K562 (cell line): Measurements from ENCODE around the gene TLE6. TPM values are rescaled to one million over a fixed set of nuclear protein-coding genes. Genes with fewer than 3 reads are reported as not detected.

Experiments used
- CBFB ChIP-seq: sonication (generic); formaldehyde crosslinking; IDR thresholded peaks from 2 replicates; pipeline ENCODE4 v1.4.0; 2020; ENCODE audit warnings: mild to moderate bottlenecking, missing genetic modification reagents
- CCAR2 ChIP-seq: fragments of 200-400 bp; formaldehyde crosslinking; IDR thresholded peaks from 2 replicates; pipeline ENCODE4 v1.6.1; 2017; ENCODE audit warnings: mild to moderate bottlenecking, low read depth, low read length
- ETV6 ChIP-seq, 3 experiments: fragments of 150-350 bp in 1 of 3; sonication (generic) in 1 of 3; formaldehyde crosslinking in 1 of 3; IDR thresholded peaks; 2 replicates each; pipeline versions ENCODE4 v1.6.1 to v1.8.0; 2014 to 2022; ENCODE audit warnings: borderline replicate concordance in 2 of 3, low read depth in 2 of 3, antibody characterized with exemption in 1 of 3, low read length in 1 of 3, mild to moderate bottlenecking in 1 of 3, missing genetic modification reagents in 1 of 3
- GATAD2A ChIP-seq: fragments of 450-650 bp; IDR thresholded peaks from 2 replicates; pipeline ENCODE4 v1.6.1; 2017
- HMGN3 ChIP-seq: IDR thresholded peaks from 2 replicates; pipeline ENCODE4 v1.6.1; 2011; ENCODE audit warnings: borderline replicate concordance, low read depth, mild to moderate bottlenecking, mixed read lengths, low read length; ENCODE audit not compliant: insufficient read length; ENCODE audit errors: extremely low read depth
- HNRNPLL ChIP-seq: fragments of 200-400 bp; formaldehyde crosslinking; IDR thresholded peaks from 2 replicates; pipeline ENCODE4 v1.6.1; 2017; ENCODE audit warnings: low read length, low read depth, mild to moderate bottlenecking; ENCODE audit not compliant: poor library complexity, severe bottlenecking
- MBD2 ChIP-seq: sonication (generic); IDR thresholded peaks from 2 replicates; pipeline ENCODE4 v1.6.1; 2016; ENCODE audit warnings: low read depth, borderline replicate concordance
- MCM7 ChIP-seq, 2 experiments: fragments of 450-650 bp; IDR thresholded peaks; 2 replicates each; pipeline ENCODE4 v1.6.1; 2016 to 2018
- MEIS2 ChIP-seq: fragments of 450-650 bp; IDR thresholded peaks from 2 replicates; pipeline ENCODE4 v1.6.1; 2014; ENCODE audit warnings: mild to moderate bottlenecking; ENCODE audit not compliant: partially characterized antibody
- MTA2 ChIP-seq: fragments of 450-650 bp; IDR thresholded peaks from 2 replicates; pipeline ENCODE4 v1.6.1; 2016; ENCODE audit warnings: low read depth
- SAP30 ChIP-seq: fragments of 200-600 bp; sonication (generic); IDR thresholded peaks from 2 replicates; pipeline ENCODE4 v1.6.1; 2012; ENCODE audit warnings: borderline replicate concordance, low read depth, mild to moderate bottlenecking, moderate library complexity, low read length, control low read depth, inconsistent platforms; ENCODE audit not compliant: insufficient read depth, poor library complexity, severe bottlenecking
- SPI1 ChIP-seq: IDR thresholded peaks from 2 replicates; pipeline ENCODE4 v1.6.1; 2011; ENCODE audit warnings: low read depth, low read length, control low read depth, borderline replicate concordance
- SRSF7 ChIP-seq: fragments of 200-400 bp; formaldehyde crosslinking; optimal IDR thresholded peaks from 2 replicates; pipeline ENCODE3; 2017; ENCODE audit warnings: mild to moderate bottlenecking, low read depth, low read length
- TEAD1 ChIP-seq, 2 experiments: fragments of 450-650 bp in 1 of 2; sonication (generic) in 1 of 2; formaldehyde crosslinking; IDR thresholded peaks; 2 replicates each; pipeline versions ENCODE4 v1.4.0 to v1.8.0; 2020 to 2022; ENCODE audit warnings: mild to moderate bottlenecking in 2 of 2, missing genetic modification reagents in 1 of 2
- U2AF1 ChIP-seq: fragments of 200-400 bp; formaldehyde crosslinking; optimal IDR thresholded peaks from 2 replicates; pipeline ENCODE3; 2017; ENCODE audit warnings: mild to moderate bottlenecking, low read depth, low read length, moderate library complexity
- ZBTB33 ChIP-seq: sonication (generic); formaldehyde crosslinking; IDR thresholded peaks from 2 replicates; pipeline ENCODE4 v1.8.1; 2023; ENCODE audit warnings: mild to moderate bottlenecking, missing genetic modification reagents
- ZBTB8A ChIP-seq: fragments of 450-650 bp; IDR thresholded peaks from 2 replicates; pipeline ENCODE4 v1.6.1; 2018; ENCODE audit warnings: mild to moderate bottlenecking, moderate library complexity; ENCODE audit not compliant: partially characterized antibody
- ZNF133 ChIP-seq: fragments of 250-450 bp; sonication (Bioruptor Pico); IDR thresholded peaks from 2 replicates; pipeline ENCODE4 v1.4.0; 2020; ENCODE audit warnings: mild to moderate bottlenecking
- ZNF507 ChIP-seq: conservative IDR thresholded peaks from 2 replicates; pipeline ENCODE4 v1.6.1; 2017; ENCODE audit warnings: missing genetic modification characterization, missing compliant biosample characterization
- polyA plus RNA-seq, 8 experiments: library from polyadenylated mRNA; depleted of rRNA in 4 of 8; stranded (reverse) in 5 of 8; unstranded in 3 of 8; fragments of >200 nt; fragmentation: Nextera tagmentation in 2 of 8; fragmentation: Illumina TruSeq in 1 of 8; extraction: Ambion mirVana in 2 of 8; extraction: Trizol in 1 of 8; gene quantifications; 2 replicates each; pipeline versions ENCODE4 v1.2.1 to v1.2.3, GENCODE V29; 2011 to 2014; ENCODE audit warnings: inconsistent platforms in 1 of 8, missing spikeins in 1 of 8
- total RNA-seq, 7 experiments: library from RNA; depleted of rRNA in 6 of 7; stranded (reverse); fragments of >200 nt in 6 of 7; fragmentation: Illumina TruSeq in 2 of 7; extraction: Trizol in 2 of 7; gene quantifications; 2 replicates each; pipeline versions ENCODE4 v1.2.1 to v1.2.3, GENCODE V29; 2011 to 2021; ENCODE audit warnings: low replicate concordance in 1 of 7
- TF ChIP-seq, protein P1 (sequence below): fragments of 450-650 bp; formaldehyde crosslinking; IDR thresholded peaks from 2 replicates; pipeline ENCODE4 v1.4.0; 2020; ENCODE audit warnings: mild to moderate bottlenecking
- TF ChIP-seq, protein P2 (sequence below), 2 experiments: fragments of 450-650 bp in 1 of 2; IDR thresholded peaks; 2 replicates each; pipeline ENCODE4 v1.6.1; 2011 to 2017; ENCODE audit warnings: low read depth in 2 of 2, antibody characterized with exemption in 1 of 2, borderline replicate concordance in 1 of 2, low read length in 1 of 2, mild to moderate bottlenecking in 1 of 2, mixed read lengths in 1 of 2; ENCODE audit not compliant: control insufficient read depth in 1 of 2

Gene TLE6
- total and polyA plus RNA-seq, 9 of the 15 experiments (the other 6 are each of a cell fraction or from before 2014, with no cell fraction given), result 1.1 to 6.1 (median 2.5) TPM

- TF ChIP-seq SAP30, result no peak
- peak; percentile 72 to 84; a peak in 3 of 4 replicates for TF ChIP-seq TEAD1 (CRISPR knock-in tag; IDR thresholded peaks at IDR 0.05)
- TF ChIP-seq ZNF133, result no peak
- peak; percentile 90 to 93 for TF ChIP-seq ETV6 (IDR thresholded peaks at IDR 0.05; ENCODE audit: borderline replicate concordance in 1 of 2, low read depth in 2 of 2, low read length in 1 of 2)
- no peak for TF ChIP-seq ETV6 (CRISPR knock-in tag; IDR thresholded peaks at IDR 0.05; ENCODE audit: borderline replicate concordance)
- TF ChIP-seq, protein P1, sequence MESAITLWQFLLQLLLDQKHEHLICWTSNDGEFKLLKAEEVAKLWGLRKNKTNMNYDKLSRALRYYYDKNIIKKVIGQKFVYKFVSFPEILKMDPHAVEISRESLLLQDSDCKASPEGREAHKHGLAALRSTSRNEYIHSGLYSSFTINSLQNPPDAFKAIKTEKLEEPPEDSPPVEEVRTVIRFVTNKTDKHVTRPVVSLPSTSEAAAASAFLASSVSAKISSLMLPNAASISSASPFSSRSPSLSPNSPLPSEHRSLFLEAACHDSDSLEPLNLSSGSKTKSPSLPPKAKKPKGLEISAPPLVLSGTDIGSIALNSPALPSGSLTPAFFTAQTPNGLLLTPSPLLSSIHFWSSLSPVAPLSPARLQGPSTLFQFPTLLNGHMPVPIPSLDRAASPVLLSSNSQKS, result no peak
- TF ChIP-seq SRSF7, result no peak
- no peak for TF ChIP-seq MCM7 (IDR thresholded peaks at IDR 0.05)
- TF ChIP-seq, protein P2, sequence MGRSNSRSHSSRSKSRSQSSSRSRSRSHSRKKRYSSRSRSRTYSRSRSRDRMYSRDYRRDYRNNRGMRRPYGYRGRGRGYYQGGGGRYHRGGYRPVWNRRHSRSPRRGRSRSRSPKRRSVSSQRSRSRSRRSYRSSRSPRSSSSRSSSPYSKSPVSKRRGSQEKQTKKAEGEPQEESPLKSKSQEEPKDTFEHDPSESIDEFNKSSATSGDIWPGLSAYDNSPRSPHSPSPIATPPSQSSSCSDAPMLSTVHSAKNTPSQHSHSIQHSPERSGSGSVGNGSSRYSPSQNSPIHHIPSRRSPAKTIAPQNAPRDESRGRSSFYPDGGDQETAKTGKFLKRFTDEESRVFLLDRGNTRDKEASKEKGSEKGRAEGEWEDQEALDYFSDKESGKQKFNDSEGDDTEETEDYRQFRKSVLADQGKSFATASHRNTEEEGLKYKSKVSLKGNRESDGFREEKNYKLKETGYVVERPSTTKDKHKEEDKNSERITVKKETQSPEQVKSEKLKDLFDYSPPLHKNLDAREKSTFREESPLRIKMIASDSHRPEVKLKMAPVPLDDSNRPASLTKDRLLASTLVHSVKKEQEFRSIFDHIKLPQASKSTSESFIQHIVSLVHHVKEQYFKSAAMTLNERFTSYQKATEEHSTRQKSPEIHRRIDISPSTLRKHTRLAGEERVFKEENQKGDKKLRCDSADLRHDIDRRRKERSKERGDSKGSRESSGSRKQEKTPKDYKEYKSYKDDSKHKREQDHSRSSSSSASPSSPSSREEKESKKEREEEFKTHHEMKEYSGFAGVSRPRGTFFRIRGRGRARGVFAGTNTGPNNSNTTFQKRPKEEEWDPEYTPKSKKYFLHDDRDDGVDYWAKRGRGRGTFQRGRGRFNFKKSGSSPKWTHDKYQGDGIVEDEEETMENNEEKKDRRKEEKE (IDR thresholded peaks at IDR 0.05; ENCODE audit: borderline replicate concordance in 1 of 2, control insufficient read depth in 1 of 2, low read depth in 2 of 2, low read length in 1 of 2), result no peak
- TF ChIP-seq MBD2, result no peak; the same call in 1 of the 2 replicates
- TF ChIP-seq MTA2, result peak; percentile 94
- no peak for TF ChIP-seq HMGN3
- no peak for TF ChIP-seq CBFB (CRISPR knock-in tag)
- no peak for TF ChIP-seq ZBTB8A
- no peak for TF ChIP-seq ZNF507 (tag)
- peak; percentile 98 for TF ChIP-seq MEIS2
- no peak; the same call in 1 of the 2 replicates for TF ChIP-seq GATAD2A
- 0 out of 2 replicates have a peak, but pooled peaks have one; percentile 81 for TF ChIP-seq CCAR2
- TF ChIP-seq HNRNPLL, result no peak
- no peak for TF ChIP-seq SPI1
- TF ChIP-seq ZBTB33 (CRISPR knock-in tag), result no peak
- no peak for TF ChIP-seq U2AF1
Observed at GRCh38 chr19:2949939-2950285, 27.5 kb upstream of the TLE6 start (continued).
